Measurements from ENCODE around the gene SMIM14.

Gene SMIM14

DNA sequence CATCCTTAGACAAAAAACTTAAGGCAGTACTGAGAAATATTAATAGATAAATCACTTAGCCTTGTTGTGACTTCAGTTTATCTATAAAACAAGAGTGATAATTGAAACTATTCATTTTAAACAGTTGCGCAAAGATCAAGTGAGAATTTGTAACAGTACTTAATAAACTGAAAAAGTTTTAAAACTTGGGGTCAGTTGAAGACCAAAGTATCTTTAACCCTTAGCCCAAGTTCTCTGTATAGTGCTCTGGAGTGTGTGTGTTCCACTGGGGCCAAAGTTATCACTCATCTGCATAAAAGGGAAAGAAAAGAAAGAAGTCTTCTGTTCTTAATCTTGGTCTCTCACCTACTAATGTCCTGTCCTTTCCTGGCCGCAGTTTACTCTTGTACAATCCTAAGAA is 11.3 kb downstream of the SMIM14 start:
- H3K4me3 Mint-ChIP-seq = no peak overlapping the region
- peaks cover 8% of the 10 kb centered on the region for H3K36me3 Mint-ChIP-seq (ENCODE audit: low read depth)
- H3K27me3 Mint-ChIP-seq (ENCODE audit: low read depth) = no peaks in the 10 kb centered on the region
- TF ChIP-seq, protein P1, sequence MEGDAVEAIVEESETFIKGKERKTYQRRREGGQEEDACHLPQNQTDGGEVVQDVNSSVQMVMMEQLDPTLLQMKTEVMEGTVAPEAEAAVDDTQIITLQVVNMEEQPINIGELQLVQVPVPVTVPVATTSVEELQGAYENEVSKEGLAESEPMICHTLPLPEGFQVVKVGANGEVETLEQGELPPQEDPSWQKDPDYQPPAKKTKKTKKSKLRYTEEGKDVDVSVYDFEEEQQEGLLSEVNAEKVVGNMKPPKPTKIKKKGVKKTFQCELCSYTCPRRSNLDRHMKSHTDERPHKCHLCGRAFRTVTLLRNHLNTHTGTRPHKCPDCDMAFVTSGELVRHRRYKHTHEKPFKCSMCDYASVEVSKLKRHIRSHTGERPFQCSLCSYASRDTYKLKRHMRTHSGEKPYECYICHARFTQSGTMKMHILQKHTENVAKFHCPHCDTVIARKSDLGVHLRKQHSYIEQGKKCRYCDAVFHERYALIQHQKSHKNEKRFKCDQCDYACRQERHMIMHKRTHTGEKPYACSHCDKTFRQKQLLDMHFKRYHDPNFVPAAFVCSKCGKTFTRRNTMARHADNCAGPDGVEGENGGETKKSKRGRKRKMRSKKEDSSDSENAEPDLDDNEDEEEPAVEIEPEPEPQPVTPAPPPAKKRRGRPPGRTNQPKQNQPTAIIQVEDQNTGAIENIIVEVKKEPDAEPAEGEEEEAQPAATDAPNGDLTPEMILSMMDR (IDR thresholded peaks at IDR 0.05; ENCODE audit: unreplicated experiment in 3 of 3) = no peak
- no peaks in the 10 kb centered on the region for H3K9me3 Mint-ChIP-seq
- H3K4me1 Mint-ChIP-seq = no peaks in the 10 kb centered on the region
- no peak overlapping the region for H3K27ac Mint-ChIP-seq

DNA sequence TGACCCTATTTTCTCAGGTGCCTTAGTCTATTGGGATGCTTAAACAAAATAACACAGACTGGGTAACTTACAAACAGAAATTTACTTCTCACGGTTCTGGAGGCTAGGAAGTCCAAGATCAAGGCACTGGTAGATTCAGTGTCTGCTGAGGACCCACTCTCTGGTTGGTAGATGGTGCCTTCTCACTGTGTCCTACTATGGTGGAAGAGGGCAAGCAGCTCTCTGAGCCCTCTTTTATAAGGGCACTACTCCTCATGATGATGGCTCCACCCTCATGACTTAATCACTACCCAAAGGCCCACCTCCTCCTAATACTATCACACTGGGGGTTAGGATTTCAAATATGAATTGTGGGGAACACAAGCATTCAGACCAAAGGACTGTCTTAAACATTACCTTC is 11.8 kb downstream of the SMIM14 start:
- Mint-ChIP-seq H3K27ac (no peak overlapping the region), H3K9me3 (no peaks in the 10 kb centered on the region), H3K4me1 (no peaks in the 10 kb centered on the region), H3K4me3 (no peak overlapping the region), H3K36me3 (ENCODE audit: low read depth) (peaks cover 8% of the 10 kb centered on the region), H3K27me3 (ENCODE audit: low read depth) (no peaks in the 10 kb centered on the region)
- TF ChIP-seq, protein P1 (IDR thresholded peaks at IDR 0.05; ENCODE audit: unreplicated experiment in 3 of 3) = no peak

DNA sequence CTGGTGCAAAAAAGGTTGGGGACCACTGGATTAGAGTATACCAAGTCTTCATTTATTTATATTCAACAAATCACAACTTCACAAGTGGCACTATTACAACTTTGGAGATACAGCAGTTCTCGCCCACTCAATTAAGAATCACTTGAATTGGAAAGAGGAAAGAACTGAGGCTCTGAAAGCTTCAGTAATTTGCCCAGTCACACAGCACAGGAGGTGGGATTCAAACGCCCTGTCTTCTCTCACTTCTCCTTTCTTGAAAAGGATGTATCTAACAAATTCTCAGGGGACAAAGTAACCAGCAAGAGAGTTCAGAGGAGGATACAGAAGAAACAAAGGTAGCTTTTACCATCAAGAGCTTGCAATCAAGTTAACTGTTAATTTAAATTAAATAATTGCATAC is 12.4 kb downstream of the SMIM14 start:
- H3K27me3 Mint-ChIP-seq (ENCODE audit: low read depth) = no peaks in the 10 kb centered on the region
- H3K36me3 Mint-ChIP-seq (ENCODE audit: low read depth) = peaks cover 8% of the 10 kb centered on the region
- no peaks in the 10 kb centered on the region for H3K9me3 Mint-ChIP-seq

DNA sequence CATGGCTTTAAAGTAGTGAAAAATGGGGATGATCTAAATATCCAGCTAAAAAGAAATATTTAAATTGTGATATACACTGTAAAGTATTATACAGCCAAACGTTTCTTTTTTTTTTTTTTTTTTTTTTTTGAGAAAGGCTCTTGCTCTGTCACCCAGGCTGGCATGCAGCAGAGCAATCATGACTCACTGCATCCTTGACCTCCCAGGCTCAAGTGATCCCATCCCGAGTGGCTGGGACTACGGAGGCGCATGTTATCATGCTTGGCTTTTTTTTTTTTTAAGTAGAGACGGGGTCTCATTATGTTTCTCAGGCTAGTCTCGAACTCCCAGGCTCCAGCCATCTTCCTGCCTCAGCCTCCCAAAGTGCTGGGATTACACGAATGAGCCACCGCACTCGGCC is 17.1 kb downstream of the SMIM14 start:
- Mint-ChIP-seq H3K9me3 (no peaks in the 10 kb centered on the region), H3K4me3 (no peak overlapping the region), H3K4me1 (peaks cover 8% of the 10 kb centered on the region), H3K27ac (peak overlapping the region in 1 of 3 experiments; percentile 85), H3K36me3 (ENCODE audit: low read depth) (peaks cover 5% of the 10 kb centered on the region), H3K27me3 (ENCODE audit: low read depth) (no peaks in the 10 kb centered on the region)
- TF ChIP-seq, protein P1 (IDR thresholded peaks at IDR 0.05; ENCODE audit: unreplicated experiment in 3 of 3) = no peak

More for the DNA sequence above, 12.4 kb downstream of the SMIM14 start:
- TF ChIP-seq, protein P1 (IDR thresholded peaks at IDR 0.05; ENCODE audit: unreplicated experiment in 3 of 3) = no peak
- no peak overlapping the region for H3K27ac Mint-ChIP-seq
- no peak overlapping the region for H3K4me3 Mint-ChIP-seq
- H3K4me1 Mint-ChIP-seq = peaks cover 3% of the 10 kb centered on the region

DNA sequence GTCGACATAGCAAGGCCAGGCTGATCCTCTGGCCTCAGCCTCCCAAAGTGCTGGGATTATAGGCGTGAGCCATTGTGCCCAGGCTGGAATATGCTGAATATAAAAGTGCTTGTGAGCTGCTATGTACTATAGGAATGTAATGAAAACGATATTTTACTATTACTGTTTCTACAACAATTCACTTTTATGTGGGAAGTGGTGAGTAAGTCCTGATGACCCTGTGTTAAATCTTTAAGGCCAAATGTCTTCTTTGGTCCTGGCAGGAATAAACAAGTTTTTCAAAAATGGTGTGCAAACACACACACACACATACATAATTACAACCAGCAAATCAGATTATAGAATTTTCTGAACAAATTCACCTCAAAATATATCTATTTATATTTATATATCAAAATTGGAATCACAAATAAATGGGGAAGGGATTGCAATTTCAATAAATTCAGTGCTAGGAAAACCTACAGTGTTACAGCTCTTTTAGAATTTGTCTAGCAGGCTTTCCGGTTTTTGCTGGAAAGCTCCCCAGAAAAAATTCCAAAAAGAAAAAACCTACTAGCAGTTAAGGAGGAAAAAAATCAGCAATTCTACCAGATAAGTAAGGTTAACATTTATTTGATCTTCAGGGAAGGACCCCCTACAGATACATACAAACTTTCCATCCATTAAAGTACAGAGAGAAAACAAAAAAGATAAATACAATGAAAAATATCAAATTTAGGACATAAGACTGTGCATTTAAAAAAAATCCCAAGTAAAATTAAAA is 17.9 kb downstream of the SMIM14 start:
- Mint-ChIP-seq H3K4me3 (no peak overlapping the region), H3K36me3 (ENCODE audit: low read depth) (peaks cover 5% of the 10 kb centered on the region), H3K4me1 (peaks cover 8% of the 10 kb centered on the region), H3K27ac (peak overlapping the region in 2 of 3 experiments; percentile 50 to 85), H3K9me3 (no peaks in the 10 kb centered on the region), H3K27me3 (ENCODE audit: low read depth) (no peaks in the 10 kb centered on the region)
- TF ChIP-seq, protein P1 (IDR thresholded peaks at IDR 0.05; ENCODE audit: unreplicated experiment in 3 of 3) = no peak

DNA sequence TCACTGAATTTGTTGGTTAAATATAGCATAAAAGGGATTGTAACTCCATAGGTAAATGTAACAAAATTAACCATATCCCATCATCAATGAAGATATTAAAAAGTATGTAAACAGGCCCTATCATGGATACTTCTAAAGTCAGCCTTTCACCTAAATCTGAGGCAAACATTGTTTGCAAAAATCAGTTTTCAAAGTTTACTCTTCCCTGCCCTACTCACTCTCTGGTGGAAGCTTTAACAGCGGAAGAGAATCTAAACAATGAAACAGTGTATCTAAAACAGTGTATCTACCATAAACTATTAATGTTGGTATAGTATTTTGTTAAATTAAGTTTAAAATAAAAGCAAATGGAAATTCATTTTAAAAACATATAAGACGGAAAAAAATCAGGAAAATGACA is 21.1 kb downstream of the SMIM14 start:
- H3K36me3 Mint-ChIP-seq (ENCODE audit: low read depth) = no peaks in the 10 kb centered on the region
- TF ChIP-seq, protein P1 (IDR thresholded peaks at IDR 0.05; ENCODE audit: unreplicated experiment in 3 of 3) = no peak
- peaks cover 8% of the 10 kb centered on the region for H3K4me1 Mint-ChIP-seq
- H3K27me3 Mint-ChIP-seq (ENCODE audit: low read depth) = no peaks in the 10 kb centered on the region
- H3K27ac Mint-ChIP-seq = no peak overlapping the region
- no peak overlapping the region for H3K4me3 Mint-ChIP-seq
- H3K9me3 Mint-ChIP-seq = no peaks in the 10 kb centered on the region

All from nephron (organoid).